PFSK-1 (cell line): ENCODE measurements around the gene CCSER1.

Experiments
- FOXP2 ChIP-seq: optimal IDR thresholded peaks from 2 replicates; pipeline ENCODE3; 2011; ENCODE audit warnings: borderline replicate concordance, control low read depth, inconsistent platforms; ENCODE audit not compliant: insufficient read depth; ENCODE audit errors: extremely low read length, extremely low read depth
- POLR2AphosphoS5 ChIP-seq: IDR thresholded peaks from 2 replicates; pipeline ENCODE4 v1.6.1; 2012; ENCODE audit warnings: low read depth, mild to moderate bottlenecking, control low read depth, low read length, moderate library complexity
- SIN3A ChIP-seq: IDR thresholded peaks from 2 replicates; pipeline ENCODE4 v1.6.1; 2012; ENCODE audit warnings: mild to moderate bottlenecking, low read length, moderate library complexity, borderline replicate concordance; ENCODE audit not compliant: insufficient read depth
- TAF1 ChIP-seq: IDR thresholded peaks from 2 replicates; pipeline ENCODE4 v1.6.1; 2012; ENCODE audit warnings: low read length, control low read depth, borderline replicate concordance; ENCODE audit not compliant: insufficient read depth
- TF ChIP-seq, protein P1 (sequence below), 2 experiments: IDR thresholded peaks; 2 replicates each; pipeline versions ENCODE4 v1.6.1 to v1.8.0; 2011 to 2012; ENCODE audit warnings: low read depth in 2 of 2, low read length in 2 of 2, control low read depth in 1 of 2, inconsistent platforms in 1 of 2, mild to moderate bottlenecking in 1 of 2, moderate library complexity in 1 of 2; ENCODE audit not compliant: insufficient read depth in 1 of 2

CCSER1 gene

GRCh38 chr4:91596718-91597117 lies 1469.5 kb downstream of the CCSER1 start:
- no peak for TF ChIP-seq POLR2AphosphoS5
- TF ChIP-seq, protein P1, sequence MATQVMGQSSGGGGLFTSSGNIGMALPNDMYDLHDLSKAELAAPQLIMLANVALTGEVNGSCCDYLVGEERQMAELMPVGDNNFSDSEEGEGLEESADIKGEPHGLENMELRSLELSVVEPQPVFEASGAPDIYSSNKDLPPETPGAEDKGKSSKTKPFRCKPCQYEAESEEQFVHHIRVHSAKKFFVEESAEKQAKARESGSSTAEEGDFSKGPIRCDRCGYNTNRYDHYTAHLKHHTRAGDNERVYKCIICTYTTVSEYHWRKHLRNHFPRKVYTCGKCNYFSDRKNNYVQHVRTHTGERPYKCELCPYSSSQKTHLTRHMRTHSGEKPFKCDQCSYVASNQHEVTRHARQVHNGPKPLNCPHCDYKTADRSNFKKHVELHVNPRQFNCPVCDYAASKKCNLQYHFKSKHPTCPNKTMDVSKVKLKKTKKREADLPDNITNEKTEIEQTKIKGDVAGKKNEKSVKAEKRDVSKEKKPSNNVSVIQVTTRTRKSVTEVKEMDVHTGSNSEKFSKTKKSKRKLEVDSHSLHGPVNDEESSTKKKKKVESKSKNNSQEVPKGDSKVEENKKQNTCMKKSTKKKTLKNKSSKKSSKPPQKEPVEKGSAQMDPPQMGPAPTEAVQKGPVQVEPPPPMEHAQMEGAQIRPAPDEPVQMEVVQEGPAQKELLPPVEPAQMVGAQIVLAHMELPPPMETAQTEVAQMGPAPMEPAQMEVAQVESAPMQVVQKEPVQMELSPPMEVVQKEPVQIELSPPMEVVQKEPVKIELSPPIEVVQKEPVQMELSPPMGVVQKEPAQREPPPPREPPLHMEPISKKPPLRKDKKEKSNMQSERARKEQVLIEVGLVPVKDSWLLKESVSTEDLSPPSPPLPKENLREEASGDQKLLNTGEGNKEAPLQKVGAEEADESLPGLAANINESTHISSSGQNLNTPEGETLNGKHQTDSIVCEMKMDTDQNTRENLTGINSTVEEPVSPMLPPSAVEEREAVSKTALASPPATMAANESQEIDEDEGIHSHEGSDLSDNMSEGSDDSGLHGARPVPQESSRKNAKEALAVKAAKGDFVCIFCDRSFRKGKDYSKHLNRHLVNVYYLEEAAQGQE (IDR thresholded peaks at IDR 0.05; ENCODE audit: insufficient read depth in 1 of 2, low read depth in 2 of 2, low read length in 2 of 2) = no peak
- no peak for TF ChIP-seq TAF1
- TF ChIP-seq SIN3A = no peak
- no peak for TF ChIP-seq FOXP2

DNA sequence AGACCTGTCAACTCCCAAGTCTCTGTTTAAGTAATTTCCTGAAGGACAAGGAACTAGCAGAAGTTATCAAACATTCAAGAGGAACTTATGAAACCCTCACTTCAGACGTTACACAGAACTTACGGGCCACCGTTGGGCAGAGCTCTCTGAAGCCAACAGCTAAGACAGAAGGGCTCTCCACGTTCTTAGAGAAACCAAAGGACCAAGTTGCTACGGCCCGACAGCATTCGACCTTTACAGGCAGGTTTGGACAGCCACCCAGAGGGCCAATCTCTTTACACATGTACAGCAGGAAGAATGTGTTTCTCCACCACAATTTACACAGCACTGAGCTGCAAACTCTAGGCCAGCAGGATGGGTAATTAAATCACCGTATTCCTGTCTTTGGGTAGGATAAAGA lies 1471.5 kb downstream of the CCSER1 start:
- TF ChIP-seq FOXP2 (no peak), POLR2AphosphoS5 (no peak), SIN3A (no peak), TAF1 (no peak)
- TF ChIP-seq, protein P1 (IDR thresholded peaks at IDR 0.05; ENCODE audit: insufficient read depth in 1 of 2, low read depth in 2 of 2, low read length in 2 of 2) = no peak

GRCh38 chr4:91600301-91600700 lies 1473.1 kb downstream of the CCSER1 start:
- no peak for TF ChIP-seq TAF1
- TF ChIP-seq, protein P1 (IDR thresholded peaks at IDR 0.05; ENCODE audit: insufficient read depth in 1 of 2, low read depth in 2 of 2, low read length in 2 of 2) = no peak
- TF ChIP-seq FOXP2 = no peak
- TF ChIP-seq SIN3A = no peak

GRCh38 chr4:91601401-91601800 lies 1474.2 kb downstream of the CCSER1 start:
- TF ChIP-seq FOXP2 = no peak

DNA sequence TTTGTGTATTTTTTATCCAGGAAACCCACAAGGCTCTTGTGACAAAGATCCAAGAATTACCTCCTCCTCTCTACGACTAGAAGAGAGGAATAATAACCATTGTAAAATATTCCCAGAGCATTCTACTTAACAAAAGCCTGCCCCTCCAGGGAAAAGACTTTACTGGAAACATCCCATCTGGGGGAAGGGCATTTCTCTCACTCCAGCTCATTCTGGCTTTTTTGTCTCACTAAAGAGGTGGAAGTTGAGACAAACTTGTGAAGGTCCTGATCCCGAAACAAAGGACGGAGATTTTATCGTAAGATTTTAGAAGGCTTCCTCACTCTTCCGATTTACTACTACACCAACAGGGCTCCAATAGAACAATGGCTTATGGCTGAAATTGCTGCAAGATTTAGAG lies 1484.6 kb downstream of the CCSER1 start:
- TF ChIP-seq, protein P1 (IDR thresholded peaks at IDR 0.05; ENCODE audit: insufficient read depth in 1 of 2, low read depth in 2 of 2, low read length in 2 of 2) = no peak
- TF ChIP-seq POLR2AphosphoS5 (no peak), SIN3A (no peak), FOXP2 (no peak), TAF1 (no peak)
